Stimulated activated CD8-positive, alpha-beta memory T cell treated with anti-CD3 and anti-CD28 coated beads, Interleukin-4, amount 100 ng/mL, for 4 hours (primary cell): Measurements from ENCODE around the gene EVI5L.
"Not testable (repeated sequence)": the region's sequence is repeated elsewhere in the genome, so short reads cannot be mapped to it uniquely, and the experiment has no call there.

Source experiments
- DNase-seq, 2 donors: peaks; one replicate each; pipeline ENCODE4 v3.0.0-alpha.2; 2020; ENCODE audit warnings: low read depth in 2 of 2, low spot score in 1 of 2

Gene EVI5L

DNA sequence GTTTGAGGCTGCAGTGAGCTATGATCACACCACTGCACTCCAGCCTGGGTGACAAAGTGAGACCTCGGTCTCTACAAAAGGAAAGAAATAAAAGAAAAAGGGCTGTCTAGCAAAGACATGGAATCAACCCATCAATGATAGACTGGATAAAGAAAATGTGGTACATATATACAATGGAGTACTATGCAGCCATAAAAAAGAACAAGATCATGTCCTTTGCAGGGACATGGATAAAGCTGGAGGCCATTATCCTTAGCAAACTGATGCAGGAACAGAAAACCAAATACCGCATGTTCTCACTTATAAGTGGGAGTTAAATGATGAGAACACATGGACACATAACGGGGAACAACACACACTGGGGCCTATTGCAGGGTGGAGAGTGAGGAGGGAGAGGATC lies 14.0 kb upstream of the EVI5L start:
- not testable (repeated sequence) for DNase-seq

DNA sequence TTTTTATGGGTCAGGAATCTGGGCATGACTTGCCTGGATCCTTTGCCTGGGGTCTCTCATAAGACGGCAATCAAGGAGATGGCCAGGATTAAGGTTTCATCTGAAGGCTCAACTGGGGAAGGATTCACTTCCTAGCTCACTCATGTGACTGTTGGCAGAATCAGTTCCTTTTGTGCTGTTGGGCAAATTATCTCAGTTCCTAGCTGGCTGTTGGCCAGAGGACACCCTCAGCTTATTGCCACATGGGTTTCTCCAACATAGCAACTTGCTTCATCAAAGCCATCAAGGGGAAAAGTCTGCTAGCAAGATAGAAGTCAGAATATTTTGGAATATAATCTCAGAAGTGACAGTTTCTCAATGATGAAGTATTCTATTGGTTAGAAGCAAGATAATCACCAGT lies 12.2 kb upstream of the EVI5L start:
- no peak for DNase-seq

DNA sequence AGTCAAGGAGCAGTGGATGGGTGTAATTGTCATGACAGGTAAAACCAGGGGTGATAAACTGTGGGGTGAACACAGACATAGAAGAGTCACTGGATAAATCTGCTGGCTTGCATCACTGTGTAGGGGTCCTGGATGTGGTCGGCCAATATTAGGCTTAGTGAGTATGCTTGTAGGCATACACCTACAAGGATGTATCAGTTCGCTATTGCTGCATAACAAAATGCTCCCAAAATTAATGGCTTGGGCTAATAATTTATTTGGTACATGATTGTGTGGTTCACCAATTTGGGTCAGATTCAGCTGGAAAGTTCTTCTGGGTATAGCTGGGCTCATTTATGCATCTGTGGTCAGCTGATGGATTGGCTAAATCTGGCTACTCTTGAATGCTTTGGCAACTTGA lies 11.2 kb upstream of the EVI5L start:
- no peak for DNase-seq

DNA sequence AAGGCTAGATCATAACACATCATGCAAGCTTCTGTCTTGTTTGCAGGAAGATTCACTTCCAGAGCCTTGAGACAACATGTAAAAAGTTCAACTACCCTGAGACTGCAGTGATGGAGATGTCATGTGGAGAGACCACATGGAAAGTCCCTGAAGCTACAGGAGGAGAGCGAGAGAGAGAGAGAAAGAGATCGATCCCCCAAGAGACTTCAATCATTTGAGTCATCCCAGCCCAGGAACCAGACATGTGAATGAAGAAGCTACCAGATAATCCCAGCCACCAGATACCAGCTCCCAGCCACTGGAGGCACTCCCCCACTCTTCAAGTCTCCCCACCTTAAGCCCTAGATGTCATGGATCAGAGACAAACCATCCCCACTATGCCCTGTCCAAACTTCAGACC lies 10.7 kb upstream of the EVI5L start:
- DNase-seq = no peak

DNA sequence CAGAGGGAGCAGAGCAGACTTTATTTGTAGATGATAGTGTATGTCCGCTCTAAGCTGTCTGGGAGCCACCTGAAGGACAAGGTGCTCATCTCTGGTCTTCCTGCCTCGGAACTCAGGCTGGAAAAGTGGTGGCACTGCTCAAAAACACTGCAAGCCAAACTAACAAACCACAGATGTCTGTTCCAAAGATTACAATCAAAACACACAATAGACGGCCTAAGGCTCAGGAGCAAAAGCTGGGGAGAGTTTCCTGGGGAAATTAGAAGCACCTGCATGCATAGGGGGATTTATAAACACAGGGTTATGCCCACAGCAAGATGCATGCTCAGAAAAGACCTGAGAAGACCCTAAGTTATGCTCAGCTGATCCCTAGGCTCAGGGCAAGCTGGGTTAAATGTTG lies 9.4 kb upstream of the EVI5L start:
- no peak for DNase-seq

DNA sequence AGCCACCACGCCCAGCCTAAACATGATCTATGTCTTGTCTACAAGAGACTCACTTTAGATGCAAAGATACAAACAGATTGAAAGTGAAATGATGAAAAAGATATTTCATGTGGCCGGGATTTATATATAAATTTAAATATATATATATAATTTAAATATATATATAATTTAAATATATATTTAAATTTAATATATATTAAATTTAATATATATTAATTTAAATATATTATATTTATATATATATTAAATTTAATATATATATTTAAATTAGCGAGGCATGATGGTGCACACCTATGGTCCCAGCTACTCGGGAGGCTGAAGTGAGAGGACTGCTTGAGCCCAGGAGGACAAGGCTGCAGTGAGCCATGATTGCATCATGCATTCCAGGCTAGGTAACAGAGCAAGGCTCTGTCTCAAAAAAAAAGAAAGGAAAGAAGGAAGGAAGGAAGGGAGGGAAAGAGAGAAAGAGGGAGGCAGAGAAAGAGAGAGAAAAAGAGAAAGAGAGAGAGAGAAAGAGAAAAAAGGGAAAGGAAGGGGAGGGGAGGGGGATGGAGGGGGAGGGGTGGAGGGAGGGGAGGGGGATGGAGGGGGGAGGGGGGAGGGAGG lies 7.0 kb upstream of the EVI5L start:
- no peak for DNase-seq

DNA sequence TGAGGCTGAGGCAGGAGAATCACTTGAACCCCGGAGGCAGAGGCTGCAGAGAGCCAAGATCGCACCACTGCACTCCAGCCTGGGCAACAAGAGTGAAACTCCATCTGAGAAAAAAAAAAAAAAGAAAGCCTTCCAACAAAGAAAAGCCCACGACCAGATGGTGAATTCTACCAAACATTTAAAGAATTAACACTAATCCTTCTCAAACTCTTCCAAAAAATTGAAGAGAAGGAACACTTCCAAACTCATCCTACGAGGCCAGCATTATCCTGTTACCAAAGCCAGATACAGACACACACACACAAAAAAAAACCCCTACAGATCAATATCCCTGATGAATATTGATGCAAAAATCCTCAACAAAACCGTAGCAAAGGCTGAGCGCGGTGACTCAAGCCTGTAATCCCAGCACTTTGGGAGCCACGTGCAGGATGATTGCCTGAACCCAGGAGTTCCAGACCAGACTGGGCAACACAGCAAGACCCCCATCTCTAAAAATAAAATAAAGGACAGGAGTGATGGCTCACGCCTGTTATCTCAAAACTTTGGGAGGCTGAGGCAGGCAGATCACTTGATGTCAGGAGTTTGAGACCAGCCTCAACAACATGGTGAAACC lies 6.2 kb upstream of the EVI5L start:
- DNase-seq = no peak

DNA sequence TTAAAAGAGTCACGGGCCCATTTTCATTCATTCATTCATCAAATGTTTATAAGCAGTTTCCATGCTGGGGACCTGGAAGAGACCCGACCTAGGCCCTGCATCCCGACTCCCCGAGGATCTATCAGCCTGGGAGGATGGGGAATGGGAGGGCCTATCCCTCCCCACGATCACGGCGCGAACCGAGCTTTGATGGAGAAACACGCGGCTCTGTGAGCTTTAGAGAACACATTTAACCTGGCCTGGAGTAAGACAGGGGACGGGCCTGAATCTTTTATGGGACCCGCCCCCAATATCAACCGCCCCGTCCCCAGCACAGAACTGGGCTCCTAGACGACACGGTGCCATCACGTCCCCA lies 875 bp upstream of the EVI5L start:
- no peak for DNase-seq

DNA sequence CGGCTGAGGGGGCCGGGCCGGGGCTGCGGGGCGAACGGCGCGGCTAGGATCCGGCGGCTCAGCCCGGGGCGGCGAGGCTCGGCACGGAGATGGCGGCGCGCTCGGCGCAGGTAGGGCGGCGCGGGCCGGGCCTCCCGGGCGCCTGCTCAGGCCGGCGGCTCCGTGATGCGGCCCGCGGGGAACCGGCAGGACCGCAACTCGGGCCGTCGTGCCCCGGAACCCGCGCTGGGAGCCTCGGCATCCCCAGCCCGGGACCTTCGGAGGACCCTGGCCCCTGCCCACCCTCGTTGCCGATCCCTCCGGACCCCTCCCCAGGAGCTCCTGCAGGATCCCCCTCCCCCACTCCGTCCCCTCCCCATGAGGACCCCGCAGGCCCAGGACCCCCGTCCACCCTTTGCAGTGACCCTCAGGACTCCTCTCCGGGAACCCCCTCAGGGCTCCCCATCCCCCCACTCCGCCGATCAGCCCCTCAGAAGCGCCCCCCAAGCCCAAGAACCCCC lies 304 bp downstream of the EVI5L start:
- no peak for DNase-seq

DNA sequence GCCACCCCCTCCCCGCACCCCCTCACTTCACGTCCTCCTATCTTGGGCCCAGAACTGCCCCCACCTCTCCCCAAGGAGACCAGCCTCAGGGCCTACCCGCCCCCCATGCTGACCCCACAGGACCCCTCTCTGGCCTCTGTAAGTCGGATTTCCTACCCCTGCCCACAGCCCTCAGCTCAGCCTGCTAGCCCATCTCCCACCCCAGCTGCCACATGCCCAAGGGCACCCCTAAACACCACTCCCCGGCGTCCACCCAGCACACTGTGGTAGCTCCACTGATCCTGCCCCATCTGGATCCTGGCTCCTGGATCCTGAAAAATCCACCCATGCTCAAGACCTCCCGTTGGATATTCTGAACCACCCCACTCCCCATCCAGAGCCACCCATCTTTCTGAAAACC lies 805 bp downstream of the EVI5L start:
- no peak for DNase-seq

DNA sequence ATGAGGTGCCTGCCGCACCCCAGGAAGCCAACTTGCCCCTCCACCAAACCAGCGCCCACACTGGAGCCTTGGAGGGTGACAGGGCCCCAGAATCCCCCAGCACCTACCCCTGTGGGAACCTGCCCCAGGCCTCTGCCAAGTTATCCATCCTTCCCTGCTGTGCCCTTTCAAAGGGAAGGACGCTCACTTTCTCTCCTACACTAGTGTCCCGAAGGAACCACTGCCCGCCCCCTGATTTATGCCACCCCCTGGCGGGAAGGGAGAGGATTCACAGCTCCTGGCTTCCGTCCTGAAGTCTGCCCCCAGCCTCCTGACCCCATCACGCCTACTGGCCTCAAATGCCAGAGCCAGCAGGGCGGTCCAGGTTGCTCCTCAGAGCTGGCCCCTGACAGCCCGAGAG lies 1.4 kb downstream of the EVI5L start:
- no peak for DNase-seq

DNA sequence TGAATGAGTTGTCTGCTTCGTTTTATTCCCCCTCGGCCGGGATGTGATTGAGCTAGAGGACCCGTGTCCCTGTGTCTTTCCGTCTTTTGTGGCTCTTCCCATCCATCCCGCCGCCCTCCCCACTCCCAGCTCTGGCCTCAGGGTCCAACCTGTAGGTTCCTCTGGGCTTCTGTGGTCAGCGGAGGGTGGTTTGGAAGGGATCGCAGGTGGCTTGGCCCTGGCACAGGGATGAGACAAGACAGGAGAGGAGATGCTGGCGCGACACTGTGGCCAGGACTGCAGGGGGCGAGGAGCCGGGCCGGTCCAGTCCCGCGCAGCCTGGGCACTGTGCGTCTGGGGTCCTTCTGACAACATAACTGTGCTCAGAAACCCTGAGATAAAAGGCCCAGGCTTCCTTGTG lies 2.0 kb downstream of the EVI5L start:
- DNase-seq = no peak

DNA sequence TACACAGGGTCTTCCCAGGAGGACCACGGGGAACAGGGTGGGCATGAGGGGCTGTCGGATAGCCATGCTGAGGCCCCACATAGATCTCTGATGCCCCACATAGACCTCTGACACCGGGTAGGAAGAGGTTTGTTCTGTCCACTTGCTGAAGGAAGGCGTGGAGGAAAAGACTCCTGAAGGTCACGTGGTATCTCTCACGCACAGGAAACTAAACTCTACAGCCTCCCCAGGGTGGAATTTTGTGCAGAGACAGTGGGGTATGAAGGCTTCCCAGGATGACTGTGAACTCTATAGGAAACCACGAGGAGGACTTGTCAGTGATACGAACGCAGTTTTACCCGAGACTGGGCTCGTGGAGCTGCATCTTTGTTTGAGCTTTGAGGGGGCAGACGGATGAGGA lies 2.8 kb downstream of the EVI5L start:
- no peak for DNase-seq

DNA sequence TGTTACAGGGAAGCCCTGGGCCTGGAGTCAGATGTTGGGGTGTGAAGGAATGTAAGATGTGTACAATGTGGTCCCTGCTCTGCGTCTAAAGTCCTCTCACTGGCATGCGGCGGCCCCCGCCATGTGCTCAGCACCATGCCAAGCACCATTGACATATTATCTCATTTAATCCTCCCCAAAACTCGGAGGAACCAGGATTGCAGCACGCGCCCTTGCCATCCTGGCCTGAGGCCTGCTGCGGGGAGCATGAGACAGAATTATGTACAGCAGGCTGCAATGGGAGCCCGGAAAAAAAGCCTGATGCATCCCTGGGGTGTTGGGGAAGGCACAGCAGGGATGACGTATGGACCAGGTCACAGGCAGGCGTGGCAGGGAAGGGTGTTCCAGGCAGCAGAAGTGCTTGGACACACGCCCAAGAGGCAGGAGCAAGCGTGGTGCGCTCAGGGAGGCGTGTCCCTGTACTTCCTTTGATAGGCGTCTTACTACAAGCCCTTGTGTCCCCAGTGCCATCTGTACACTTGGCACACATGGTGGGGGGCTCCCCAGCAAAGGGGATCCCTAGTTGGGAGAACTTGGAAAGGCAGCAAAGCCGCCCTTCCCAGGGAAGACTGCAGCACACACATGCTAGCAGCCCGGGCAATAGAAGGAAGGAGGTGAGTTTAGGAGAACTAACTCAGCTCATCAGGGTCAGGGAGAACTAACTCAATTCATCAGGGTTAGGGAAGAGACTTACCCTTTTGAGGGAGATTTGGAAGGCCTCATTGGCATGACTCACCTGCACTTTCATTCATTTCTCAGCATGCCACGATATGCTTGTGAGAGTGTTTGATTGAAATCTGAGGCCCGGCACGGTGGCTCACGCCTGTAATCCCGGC lies 3.4 kb downstream of the EVI5L start:
- DNase-seq = no peak

DNA sequence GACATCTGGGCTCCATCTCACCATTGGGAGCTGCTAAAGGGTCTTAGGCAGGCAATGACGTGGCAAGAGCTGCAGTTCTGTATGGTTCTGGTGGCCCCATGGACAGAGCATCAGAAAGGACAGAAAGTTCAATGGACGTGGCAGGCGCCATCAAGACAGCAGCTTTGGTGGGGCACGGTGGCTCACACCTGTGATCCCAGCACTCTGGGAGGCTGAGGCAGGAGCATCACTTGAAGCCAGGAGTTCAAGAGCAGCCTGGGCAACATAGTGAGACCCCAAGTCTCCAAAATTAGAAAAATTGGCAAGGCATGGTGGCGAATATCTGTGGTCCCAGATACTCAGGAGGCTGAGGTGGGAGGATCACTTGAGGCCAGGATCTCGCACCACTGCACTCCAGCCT lies 9.5 kb downstream of the EVI5L start:
- no peak for DNase-seq

DNA sequence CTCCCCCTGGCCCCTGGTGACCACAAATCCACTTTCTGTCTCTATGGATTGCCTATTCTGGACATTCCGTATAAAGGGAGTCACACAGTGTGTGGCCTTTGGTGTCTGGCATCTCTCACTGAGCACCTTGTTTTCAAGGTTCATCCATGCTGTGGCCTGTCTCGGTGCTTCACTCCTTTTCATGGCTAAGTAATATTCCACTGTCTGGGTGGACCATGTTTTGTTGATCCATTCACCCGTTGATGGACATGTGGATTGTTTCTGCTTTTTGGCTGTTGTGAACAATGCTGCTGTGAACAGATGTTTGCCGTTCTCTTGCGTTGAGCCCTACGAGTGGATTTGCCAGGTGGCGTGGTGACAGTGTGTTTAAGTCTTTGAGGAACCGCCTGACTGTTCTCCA lies 10.6 kb downstream of the EVI5L start:
- DNase-seq = no peak

DNA sequence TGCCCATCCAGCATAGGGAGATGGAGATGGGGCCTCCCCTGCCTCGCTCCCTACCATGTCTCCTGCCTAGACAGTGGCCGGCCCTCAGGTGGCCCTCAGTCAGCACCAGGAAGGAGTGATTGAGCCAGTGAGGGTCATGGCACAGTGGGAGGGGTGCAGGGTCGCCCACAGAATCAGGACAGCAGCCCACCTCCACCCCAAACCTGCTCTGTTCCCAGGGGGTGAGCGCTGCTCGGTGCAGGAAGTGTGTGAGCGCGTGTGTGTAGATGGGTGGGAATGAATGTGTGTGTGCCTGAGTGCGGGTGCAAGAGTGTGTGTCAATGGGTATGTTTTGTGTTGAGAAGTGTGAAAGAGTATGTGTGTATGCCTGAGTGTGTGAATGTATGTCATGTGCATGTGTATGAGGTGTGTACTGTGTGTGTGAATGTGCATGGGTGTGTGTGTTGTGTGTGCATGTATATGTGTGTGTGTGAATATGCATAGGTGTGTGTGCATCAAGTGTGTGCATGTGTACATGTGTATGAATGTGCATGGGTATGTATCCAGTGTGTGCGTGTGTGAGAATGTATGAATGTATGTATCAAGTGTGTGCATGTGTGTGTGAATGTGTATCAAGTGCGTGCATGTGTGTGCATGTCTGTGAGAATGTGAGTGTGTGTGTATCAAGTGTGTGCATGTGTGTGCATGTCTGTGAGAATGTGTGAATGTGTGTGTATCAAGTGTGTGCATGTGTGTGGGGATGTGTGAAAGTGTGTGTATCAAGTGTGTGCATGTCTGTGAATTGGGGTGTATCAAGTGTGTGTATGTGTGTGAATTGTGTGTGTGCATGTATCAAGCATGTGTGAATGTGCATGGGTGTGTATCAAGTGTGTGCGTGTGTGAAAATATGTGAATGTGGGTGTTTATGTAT lies 12.0 kb downstream of the EVI5L start:
- no peak for DNase-seq

DNA sequence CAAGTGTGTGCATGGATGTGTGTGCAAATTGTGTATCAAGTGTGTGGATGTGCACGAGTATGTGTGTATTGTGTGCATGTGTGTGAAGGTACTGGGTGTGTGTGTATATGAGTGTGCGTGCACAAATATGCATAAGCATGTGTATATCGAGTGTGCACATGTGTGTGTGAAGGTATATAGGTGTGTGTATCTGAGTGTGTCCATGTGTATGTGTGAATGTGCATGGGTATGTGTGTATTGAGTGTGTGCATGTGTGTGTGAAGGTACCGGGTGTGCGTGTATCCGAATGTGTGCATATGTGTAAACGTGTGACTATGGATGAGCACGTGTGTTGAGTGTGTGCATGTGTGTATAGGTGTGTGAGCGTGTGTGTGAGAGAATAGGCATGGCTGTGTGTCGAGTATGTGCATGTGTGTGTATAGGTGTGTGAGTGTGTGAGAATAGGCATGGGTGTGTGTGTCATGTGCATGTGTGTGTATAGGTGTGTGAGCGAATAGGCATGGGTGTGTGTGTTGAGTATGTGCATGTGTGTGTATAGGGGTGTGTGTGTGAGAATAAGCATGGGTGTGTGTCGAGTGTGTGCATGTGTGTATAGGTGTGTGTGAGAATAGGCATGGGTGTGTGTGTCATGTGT lies 12.8 kb downstream of the EVI5L start:
- DNase-seq = no peak

DNA sequence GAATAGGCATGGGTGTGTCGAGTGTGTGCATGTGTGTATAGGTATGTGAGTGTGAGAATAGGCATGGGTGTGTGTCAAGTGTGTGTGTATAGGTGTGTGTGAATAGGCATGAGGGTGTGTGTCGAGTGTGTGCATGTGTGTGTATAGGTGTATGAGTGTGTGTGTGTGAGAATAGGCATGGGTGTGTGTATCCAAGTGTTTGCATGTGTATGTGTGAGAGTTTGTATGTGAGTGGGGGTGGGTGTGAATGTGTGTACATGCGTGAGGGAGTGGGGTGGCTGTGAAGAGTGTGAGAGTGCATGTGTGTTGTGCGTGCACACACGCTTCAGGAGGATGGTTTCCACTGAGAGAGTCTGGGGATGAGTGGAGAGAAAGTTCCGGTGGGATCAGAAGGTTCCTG lies 13.5 kb downstream of the EVI5L start:
- no peak for DNase-seq

DNA sequence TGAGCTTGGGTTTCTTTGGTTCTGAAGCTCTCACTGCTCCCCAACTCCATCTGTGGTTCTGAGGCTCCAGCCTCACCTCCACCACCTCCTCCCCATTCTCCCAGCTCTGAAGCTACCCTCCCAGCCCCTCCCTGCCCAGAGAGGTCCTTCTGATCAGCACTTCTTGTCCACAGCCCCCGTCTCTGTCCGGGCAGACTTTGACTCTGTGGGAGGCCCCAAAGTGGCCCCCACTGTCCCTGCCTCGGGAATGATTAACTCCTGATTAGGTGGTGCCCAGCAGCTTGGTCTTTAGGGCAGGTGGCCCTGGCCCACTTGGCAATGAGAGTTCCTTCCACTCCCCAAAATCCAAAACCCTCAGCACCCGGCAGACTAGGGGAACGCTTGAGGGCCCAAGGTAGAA lies 14.4 kb downstream of the EVI5L start:
- no peak for DNase-seq

DNA sequence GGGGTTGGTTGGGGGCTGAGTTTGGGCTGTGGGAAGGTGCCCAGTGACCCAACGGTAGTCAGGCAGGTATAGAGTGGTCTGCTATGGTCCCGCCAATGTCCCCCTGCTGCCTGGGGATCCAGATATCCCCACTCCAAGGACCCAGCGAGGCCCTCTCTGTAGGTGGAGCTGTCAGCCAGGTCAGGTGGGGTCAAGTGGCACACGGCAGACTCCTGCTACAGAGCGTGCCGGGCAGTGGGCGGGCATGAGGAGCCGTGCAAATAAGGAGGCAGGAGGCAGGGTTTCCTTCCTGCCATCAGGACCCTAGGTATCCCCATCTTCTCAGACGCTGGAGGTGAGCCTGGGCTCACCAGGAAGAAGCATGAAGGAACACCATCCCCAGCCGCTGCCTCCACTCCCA lies 14.9 kb downstream of the EVI5L start:
- no peak for DNase-seq
